NOMO-1 treated with dmso at 0.1 percent for 144 hours (cell line): Measurements from ENCODE around the gene B4GALT1.
"Not testable (repeated sequence)": the region's sequence is repeated elsewhere in the genome, so short reads cannot be mapped to it uniquely, and the experiment has no call there.

Experiments
- DNase-seq: peaks from one replicate; lab custom pipeline; 2025; ENCODE audit not compliant: unreplicated experiment; lab: John Stamatoyannopoulos, UW

The B4GALT1 gene

DNA sequence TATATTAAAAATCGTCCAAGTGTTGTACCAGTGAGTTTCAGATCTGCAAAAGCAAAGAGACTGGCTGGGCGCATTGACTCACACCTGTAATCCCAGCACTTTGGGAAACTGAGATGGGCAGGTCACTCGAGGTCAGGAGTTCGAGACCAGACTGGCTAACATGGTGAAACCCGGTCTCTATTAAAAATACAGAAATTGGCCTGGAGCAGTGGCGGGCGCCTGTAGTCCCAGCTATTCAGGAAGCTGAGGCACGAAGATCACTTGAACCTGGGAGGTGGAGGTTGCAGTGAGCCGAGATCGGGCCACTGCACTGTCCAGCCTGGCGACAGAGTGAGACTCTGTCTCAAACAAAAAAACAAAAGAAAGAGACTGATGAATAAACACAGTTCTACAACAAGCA lies 18.3 kb upstream of the B4GALT1 start:
- DNase-seq = no peak

DNA sequence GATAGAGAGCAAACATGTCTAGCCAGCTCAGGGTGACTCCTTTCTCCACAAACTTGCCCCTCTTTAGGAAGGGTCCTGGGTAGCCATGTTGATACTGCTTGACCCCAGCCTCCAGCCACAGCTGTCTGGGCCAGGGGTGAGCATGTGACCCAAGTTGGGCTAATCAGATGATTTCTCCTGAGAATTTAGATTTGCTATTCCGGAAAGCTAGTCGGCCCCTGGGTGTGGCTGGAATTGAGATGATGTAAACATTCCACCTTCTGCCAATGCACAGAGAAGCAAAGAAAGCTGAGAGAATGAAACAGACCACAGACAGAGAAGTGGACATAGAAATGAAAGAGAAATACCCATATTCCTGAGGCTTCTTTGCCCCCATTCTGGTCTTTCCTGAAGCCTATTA lies 17.8 kb upstream of the B4GALT1 start:
- no peak for DNase-seq

DNA sequence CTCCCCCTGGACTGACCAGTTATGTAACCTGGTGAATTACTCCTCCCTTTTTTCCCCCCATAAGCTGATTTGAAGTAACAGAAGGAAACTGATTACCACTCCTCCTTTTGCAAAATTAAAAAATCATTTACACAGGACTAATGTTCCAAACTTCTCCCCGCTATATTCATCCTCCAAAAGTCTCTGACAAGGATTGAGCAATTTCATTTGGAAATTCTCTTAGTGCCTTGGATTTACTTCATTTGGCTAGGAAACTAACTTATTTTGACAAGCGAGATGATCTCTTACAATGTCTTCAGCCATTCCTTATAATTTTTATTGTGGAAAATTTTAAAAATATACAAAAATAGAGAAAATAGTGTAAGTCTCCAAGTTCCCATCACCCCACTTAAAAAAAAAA lies 15.4 kb upstream of the B4GALT1 start:
- DNase-seq = no peak

DNA sequence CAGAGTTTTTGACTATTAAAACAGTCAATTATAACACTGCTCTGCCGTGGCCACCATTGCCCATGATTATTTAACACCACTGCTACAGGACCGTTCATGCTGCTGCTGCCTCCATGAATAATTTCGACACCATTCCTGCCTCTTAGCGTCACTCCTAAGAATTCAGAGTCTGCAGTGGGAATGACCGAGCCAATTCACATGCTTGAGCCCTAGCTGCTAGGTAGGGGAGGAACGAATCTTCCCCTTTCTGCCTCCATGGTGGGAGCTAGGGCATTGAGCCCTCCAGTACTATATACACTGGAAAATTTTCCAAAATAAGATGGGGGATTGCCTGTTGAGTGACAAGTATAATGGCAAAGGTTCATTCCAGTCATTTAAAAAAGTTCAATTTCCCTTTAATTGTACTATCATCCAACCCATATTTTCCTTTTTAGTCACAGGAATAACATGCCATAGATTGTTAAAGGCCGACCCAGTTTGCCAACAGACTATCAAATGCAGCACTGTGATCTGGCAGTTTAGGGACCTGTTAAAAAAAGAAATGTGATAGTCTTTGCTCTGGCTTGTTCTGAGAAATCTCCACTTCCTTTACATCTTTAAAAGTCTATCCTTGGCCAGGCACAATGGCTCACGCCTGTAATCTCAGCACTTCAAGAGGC lies 13.5 kb upstream of the B4GALT1 start:
- no peak for DNase-seq

DNA sequence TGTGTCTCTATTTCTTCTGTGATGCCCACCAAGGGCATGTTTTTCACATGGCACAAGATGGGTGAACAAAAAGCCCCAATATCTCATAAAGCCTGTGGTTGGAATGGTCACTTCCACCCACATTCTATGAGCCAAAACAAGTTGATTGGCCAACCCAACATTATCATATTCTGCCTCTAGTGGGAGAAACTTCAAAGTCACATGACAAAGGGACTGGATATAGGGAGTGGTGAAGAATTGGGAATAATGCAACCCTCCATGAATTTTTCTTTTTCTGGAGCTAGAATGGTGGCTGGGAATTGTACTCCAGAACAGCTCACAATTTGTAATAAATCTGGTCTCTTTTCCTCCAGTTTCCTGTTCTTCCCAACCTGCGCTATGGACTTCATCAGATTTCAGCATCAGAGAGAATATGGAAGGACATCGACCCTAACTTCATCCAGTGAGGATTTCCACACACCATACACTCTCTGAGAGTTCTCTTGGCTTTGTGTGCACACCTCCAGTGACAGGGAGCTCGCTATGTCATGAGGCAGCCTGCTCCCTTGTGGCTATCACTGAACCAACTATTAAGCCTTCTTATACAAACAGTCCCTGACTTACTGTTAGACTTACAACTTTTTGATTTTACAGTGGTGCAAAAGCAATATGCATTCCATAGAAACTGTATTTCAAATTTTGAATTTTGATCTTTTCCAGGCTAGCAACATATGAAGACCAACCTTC lies 12.0 kb upstream of the B4GALT1 start:
- DNase-seq = no peak

DNA sequence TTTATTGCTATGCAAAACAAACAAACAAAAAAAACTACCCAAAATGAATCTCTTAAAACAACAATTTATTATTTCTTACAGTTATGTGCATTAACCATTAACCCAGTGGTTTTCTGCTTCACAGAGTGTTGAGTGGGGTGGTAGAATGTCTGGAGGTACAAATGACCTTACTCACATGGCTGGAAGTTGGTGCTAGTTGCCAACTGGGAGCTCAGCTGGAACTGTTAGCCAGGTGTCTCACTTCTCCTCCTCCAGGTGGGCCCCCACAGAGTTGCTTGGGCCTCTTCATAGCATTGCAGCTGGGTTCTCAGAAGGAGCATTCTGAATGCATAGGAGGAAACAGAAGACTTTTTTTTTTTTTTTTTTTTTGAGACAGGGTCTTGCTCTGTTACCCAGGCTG lies 10.5 kb upstream of the B4GALT1 start:
- no peak for DNase-seq

DNA sequence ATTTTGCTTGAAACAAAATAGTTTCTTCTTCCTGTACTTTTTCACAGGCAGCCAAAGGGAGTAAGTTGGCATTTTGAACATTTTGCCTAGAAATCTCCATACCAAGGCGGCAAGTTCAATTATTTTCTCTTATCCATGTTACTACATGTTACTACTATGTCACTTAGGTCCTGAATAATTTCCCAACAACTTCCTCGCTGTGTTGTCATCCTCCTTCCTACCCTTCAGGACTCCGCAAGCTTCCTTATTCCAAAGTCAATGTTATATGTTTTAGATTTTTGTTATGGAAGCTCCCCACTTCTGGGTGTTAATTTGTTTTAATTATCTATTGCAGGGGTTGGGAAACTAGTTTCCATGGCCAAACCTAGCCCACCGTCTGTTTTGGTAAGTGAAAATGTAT lies 9.9 kb upstream of the B4GALT1 start:
- no peak for DNase-seq

DNA sequence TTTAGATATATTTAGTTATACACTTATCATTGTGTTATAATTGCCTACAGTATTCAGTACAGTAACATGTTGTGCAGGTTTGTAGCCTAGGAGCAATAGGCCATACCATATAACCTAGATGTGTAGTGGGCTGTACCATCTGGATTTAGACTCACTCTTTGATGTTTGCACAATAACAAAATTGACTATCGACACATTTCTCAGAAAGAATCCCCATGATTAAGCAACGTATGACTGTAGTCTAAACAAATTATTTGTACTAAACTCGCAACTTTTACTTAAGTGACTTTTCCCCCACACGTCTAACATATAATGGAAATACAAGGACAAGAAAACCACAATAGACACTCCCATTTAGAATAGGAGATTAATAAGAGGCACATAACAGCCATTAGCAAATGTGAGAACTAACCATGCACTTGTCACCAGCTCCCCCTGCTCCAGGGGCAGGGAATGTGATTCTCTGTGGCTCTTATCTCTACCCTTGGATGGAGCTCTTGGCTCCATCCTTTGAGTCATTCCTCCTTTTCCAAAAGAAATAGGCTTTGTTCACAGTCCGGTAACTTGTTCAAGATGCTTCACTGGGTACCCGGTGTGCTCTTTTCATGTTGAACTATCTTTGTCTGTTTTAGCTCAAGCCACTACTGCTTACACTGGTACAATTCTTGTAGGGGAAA lies 8.7 kb upstream of the B4GALT1 start:
- no peak for DNase-seq

DNA sequence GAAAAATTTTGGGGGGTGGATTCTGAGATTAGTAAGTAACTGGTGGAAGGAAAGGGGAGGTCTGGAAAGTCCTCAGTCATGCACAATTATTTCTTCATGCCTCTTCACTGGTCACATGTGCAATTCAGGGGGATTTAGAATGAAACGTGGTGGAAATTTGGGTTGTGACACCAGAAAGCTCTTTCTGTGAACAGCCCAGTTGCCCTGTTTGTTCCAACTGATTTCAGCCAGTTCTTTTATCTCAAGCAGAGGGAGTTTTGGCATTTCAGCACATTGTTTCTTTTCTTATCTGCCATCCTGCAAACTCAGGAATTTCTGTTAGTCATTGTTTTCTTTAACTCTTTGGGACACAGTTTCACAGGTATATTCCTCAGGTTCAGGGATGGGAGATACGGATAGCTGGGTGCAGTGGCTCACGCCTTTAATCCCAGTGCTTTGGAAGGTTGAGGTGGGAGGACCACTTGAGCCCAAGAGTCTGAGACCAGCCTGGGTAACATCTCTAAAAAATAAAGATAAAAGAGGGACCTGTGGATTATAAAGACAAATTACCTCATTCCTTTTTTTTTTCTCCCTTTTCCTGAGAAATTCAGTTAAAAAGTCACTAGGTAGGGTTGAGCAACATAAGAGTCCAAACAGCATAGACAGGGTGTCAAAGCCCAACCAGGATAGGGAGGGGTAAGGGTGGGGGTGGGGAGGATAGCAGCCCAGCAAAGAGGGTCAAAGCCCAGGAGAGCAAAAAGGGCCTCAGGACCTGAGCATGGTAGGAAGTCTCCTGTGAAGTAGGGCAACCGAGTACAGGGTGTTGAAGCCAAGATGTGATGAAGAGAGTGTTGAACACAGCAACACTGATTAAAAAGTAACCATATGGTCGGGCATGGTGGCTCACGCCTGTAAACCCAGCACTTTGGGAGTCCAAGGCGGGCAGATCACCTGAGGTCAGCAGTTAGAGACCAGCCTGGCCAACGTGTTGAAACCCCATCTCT lies 5.4 kb upstream of the B4GALT1 start:
- DNase-seq = no peak

DNA sequence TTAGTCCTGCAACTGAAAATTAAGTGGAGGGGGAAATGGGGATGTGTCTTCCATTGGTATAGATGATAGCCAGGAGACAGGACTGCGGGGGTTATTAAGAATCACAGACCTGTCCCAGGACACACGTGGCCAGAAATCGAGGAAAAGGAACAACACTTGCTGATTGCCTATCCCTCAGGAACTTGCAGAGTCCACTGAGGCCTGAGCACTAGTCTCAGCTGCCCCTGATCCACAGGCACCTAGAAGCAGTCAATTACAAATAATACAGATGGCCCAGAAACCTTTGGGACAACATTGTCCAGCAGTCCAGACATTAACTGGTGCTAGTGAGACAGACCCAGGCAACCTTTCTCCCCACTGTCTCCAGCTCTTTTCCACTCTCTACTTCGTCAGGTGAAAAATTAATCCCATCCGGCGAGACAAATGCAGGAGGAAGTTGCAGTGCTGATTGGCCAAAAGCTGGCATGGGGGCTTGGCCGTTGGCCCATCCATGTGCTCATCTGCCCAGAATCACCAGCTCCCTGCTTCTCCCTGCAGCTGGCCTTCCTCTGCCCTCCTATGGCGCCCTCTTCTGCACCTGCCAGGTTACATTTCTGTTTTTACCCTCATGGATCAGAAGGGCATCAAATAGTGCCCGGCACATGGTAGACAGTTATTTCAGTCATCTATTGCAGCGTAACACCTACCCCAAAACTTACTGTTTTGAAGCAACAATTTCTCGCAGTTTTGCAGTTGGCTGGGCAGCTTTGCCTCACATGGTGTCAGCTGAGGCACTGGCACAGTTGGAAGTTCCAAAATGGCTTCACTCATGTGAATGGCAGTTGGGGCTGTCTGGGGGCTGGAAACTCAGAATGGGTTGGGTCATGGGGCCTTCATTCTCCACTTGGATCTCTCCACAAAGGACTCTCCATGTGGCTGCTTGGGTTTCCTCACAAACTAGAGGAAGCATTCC lies 3.6 kb upstream of the B4GALT1 start:
- no peak for DNase-seq

DNA sequence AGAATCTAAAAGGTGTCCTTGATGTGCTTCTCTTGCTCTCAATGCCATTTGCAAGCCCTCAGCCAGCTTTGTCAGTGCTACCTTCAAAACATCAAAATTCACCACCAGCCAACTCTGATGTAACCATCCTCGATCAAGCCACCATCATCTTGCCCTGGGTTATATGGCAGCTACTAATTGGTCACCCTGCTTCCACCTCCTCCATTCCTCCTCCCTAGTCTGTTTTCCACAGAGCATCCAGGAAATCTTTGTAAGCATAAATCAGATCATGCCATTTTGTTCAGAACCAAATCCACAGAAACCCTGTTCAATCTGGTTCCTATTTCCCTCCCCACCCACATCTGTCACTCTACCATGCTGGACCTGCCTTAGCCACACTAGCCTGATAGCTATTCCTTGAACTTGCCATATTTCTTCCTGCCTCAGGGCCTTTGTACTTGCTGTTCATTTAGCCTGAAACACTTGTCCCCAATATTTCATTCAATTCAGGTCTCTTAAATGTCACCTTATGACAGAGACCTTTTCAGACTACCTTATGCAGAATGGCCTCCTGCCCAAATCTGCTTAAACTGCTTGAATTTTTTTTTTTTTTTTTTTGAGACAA lies 1.9 kb upstream of the B4GALT1 start:
- DNase-seq = no peak

DNA sequence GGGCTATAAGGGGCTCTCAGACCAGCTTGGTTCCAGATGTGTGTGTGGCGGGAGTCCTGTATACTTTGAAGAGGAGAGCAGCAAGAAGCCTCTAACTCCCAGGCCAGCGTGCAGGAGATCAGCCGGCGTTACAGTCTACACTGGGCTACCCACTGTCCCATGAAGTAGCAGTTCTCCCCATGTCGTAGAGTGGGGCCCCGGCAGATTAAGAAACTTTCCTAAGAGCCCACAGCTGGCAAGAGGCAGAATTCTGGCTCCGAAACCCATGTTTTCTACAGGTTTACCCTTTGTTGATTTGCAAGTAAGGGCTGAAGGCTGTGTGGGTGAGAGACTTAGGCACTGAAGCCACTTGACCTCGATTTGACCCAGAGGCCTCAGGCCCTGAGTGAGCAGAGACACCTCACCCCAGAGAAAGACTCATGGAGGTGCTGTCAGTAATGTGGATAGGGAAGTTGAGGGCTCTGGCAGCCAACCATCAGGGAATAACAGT lies 881 bp upstream of the B4GALT1 start:
- peak; percentile 62 for DNase-seq

DNA sequence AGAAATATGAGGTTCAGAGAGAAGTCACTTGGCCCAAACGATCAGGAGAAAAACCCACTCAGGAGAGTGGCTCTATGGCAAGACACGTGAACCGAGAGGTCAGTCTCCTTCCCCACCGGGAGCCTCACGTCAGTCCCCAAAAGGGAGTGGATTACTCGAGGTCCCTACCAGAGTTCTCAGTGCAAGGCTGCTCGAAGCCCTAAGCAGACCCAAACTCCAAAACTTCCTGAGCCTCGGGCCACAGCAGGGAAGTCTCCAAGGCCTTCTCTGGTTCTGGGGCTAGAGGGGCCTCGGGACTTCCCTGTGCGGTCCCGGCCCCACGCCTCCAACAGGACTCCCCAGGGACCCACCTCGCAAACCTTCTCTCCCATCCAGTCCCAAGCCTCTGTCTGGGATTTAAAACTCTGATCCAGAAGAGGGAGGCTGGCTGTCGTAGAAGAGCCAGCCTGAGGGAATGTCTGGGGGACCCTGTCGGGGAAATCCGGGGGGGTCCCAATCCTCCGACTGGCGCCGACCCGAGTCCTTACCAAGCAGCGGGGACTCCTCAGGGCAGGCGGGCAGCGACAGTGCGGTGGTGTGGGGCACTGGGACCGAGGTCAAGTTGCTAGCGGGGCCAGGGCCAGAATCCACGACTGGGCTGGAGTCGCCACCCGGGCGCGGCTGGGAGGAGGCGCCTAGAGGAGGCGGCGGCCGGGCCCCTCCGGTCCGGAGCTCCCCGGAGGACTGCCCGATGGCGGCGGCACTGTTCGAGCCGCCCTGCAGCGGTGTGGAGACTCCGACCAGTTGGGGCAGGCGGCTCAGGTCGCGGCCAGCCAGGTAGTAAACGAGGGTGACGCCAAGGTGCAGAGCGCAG lies 679 bp downstream of the B4GALT1 start:
- DNase-seq = no peak

DNA sequence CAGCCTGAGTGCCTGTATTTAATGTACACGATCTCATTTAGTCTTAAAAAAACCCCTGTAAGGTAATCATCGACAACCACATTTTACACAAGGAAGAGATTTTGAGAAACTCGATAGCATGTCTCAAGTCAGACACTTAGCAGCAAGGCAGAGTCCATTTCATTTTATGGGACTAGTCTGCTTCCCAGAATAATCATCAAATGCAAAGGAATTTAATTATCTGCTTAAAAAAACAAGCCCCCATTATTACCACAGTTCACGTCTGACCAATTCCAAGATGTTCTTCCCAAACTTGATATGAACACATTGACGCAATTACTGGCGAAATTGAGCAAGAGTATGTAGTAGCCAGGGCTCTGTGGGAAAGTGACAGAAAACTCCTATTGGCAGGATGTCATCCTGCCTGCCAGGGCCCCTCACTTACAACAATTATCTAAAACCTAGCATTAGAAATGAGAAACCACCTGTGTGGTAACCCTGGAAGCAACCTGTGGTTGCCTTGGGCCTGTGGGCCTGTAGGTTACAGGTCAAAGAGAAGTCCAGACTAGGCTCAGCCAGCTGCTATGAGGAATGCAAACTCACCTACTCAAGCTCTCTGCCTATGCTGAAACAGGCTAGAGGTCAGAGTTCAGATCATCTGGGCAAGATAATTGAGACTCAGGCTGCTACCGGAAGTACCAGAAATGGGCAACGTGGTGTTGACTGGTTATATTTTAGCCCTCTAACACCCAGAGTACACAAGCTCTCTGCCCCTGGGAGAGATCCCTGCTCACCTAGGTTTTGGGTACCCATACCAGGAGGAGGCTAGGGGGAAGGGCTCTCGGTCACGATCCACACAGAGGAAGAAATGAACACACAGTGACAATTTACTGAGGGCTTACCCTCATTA lies 1.6 kb downstream of the B4GALT1 start:
- peak; percentile 42 for DNase-seq

DNA sequence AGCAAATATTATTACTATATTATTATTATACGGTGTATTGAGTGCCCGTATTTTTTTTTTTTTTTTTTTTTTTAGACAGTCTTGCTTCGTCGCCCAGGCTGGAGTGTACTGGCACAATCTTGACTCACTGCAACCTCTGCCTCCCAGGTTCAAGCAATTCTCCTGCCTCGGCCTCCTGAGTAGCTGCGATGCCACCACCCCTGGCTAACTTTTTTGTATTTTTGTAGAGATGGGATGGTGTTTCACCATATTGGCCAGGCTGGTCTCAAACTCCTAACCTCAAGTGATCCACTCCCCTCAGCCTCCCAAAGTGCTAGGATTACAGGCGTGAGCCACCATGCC lies 2.2 kb downstream of the B4GALT1 start:
- not testable (repeated sequence) for DNase-seq

DNA sequence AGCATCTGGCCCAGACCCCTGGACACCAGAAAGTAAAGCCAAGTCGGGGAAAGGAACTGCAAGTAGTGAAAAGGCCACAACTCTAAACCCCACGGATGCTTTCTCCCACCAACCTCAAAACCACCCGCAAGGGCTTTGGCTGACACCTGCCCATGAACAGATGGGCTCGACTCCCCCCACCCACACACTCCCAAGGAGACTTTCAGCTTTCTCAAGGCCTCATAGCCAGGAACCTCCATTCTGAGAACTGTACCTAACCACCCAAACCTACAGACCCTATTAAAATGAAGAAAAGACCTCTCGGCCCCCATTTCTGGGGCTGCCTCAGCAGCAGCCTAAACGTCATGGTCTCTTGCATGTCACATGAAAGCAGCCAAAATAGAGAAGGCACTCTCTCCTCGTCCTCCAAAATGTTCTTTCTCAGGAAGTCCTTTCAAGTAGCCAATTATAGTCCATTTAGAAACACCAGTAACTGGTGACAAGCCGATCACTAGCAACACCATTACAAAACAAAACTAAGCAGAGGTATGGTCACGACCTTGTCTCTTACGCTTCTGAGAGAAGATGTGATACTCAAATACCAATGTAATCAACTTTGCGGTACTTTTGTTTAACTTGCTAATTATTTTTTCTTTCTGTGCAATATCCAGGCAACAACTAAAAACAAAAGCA lies 2.9 kb downstream of the B4GALT1 start:
- DNase-seq = peak; percentile 33
